Stimulated activated CD8-positive, alpha-beta memory T cell treated with anti-CD3 and anti-CD28 coated beads, Interleukin-12 subunit alpha, Interleukin-12 subunit beta, amount 100 ng/mL, for 24 hours (primary cell): ENCODE measurements around the gene FOXK2.
A peak's percentile ranks its signal among the peaks of the same experiment; 100 is the strongest.

Experiments
- DNase-seq: peaks from one replicate; pipeline ENCODE4 v3.0.0-alpha.2; 2020; ENCODE audit errors: extremely low read depth

Gene FOXK2

DNA sequence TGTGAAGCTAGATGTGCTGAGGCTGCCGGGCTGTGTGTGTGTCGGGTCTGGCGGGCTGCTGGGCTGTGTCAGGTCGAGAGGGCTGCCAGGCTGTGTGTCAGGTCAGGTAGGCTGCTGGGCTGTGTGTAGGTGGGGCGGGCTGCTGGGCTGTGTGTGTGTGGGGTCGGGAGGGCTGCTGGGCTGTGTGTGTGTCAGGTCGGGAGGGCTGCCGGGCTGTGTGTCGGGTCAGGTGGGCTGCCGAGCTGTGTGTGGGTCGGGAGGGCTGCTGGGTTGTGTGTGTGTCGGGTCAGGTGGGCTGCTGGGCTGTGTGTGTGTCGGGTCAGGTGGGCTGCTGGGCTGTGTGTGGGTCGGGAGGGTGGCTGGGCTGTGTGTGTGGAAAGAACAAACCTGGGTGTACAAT lies 120.1 kb downstream of the FOXK2 start:
- no peak for DNase-seq

DNA sequence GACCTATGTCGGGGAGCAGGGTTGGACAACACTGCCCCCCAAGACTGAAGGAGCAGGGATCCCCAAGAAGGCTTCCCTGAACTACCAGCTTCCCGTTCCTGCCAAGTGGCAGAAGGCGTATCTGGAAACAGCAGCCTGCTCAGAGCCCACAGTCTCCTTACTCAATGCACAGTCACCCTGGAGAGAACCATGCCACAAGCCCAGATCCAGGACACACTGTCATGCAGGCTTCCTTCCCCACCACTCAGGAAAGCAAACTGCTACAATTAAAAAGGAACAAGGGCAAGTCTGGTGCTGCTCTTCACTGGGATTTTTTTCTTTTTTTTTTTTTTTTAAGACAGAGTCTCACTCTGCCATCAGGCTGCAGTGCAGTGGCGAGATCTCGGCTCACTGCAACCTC lies 120.5 kb downstream of the FOXK2 start:
- DNase-seq = no peak

DNA sequence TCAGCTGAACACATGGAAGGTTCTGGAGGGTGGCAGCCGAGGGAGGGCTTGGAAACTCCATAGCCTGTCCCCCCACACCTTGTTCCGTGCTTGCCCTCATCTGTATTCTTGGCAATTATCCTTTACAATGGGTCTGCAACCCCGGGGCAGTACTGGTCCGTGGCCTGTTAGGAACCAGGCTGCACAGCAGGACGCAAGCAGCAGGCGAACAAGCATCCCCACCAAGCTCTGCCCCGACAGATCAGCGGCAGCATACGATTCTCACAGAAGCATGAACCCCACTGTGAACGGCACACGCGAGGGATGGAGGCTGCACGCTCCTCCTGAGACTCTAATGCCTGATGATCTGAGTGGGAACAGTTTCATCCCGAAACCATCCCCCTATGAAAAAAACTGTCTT lies 122.5 kb downstream of the FOXK2 start:
- no peak for DNase-seq

DNA sequence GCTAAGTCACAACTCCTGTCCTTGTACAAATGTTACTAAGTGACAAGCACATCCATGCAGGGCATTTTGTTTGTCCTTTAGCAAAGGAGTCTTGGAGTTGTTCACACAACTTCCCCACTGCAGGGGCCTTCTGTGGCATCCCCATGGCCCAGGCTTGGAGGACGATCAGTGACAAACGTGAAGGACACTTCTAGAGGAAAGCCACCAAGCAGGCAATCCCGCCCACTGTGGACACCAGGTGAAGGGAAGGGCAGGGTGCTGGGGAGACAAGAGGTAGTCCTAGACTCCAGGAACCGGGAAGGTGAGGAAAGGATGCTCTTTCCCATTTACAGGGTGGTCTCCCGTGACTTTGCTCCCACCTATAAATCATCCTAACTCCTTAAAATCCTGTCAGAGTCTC lies 124.6 kb downstream of the FOXK2 start:
- DNase-seq = no peak

DNA sequence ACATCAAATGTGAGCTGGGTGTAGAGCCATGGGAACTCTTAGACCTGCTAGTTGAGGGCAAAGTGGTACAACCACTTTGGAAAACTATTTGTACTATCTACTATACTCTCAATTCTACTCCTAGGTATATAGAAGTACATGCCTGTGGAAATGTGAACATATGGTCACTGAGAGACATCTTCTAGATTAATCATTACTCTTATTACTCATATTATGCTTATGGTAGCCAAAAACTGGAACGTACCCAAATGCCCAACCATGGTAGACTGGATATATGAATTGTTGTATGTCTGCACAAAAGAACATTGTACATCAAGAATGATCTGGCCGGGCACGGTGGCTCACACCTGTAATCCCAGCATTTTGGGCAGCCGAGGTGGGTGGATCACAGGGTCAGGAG lies 126.0 kb downstream of the FOXK2 start:
- no peak for DNase-seq

DNA sequence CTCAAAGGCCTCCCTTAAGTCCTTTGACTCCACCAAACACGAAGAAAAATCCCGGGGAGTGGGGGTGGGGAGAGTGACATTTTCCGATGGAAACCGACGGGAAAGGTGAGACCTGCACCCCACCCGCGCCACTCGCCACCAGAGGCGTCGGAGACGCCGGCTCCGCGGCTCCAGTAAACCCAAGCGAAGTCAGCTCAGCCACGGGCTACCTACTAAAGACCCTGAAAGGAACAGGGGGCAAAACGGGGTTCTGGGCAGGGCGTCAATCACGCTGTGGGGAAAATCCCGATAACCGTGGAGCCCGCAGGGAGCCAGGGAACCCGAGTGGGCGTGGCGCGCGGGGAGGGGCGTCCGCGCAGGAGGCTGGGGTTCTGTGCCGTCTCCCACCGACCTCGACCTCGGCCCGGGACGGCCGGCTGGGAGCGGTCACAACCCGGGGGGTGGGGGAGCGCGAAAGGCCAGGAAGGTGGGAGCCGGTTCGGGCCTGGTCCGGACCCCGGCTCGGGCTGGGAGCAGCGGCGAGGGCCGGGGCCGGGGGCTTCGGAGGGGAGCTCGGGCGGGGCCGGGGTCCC lies 128.1 kb downstream of the FOXK2 start:
- DNase-seq = no peak

DNA sequence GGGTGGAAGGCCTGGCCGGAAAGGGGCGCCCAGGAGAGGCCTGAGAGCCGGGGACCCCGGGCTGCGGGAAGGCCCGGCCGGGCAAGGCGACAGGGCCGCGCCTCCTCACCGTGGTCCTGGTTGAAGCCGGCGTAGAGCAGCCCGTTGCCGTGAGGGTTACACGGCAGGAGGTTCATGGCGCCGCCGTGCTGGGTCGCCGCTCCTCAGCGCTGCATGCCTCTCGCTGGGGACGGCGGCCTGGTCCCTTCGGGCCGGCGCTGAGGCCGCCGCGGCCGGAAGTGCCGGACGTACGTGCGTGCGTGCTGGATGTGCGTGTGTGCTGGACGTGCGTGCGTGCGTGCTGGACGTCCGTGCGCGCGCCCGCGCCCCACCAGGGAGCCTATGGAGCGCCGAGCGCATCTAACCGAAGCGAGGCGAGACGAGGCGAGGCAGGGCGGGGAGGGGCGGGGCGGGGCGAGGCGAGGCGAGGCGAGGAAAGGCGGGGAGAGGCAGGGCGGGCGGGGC lies 128.7 kb downstream of the FOXK2 start, which contains the start of gene WDR45B:
Gene WDR45B (minus strand): TSS at position 280 of the 504 bp plus-strand sequence. CDS start 104 bp downstream, at position 176.
- DNase-seq = peak; percentile 72

DNA sequence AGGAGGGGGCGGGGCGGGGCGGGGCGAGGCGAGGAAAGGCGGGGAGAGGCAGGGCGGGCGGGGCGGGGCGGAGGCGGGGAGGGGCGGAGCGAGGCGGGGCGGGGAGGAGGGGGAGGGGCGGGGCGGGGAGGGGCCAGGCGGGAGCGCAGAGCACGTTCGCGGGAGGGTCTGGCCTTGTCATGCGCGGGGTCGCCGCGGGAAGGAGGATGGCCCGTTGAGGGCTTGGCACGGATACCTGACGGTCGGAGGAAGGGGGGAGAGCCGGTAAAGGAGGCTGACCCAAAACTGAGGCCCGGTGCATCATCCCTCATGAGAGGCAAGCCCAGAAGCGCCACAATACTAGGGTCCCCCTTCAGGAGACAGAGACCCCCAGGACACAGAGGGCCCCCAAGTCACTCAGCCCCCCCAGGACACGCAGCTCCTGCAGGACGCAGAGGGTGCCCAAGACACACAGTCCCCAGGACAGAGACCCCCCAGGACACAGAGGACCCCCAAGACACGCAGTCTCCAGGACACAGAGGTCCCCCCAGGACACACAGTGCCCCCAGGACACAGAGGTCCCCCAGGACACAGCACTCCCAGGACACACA lies 129.3 kb downstream of the FOXK2 start:
- no peak for DNase-seq

DNA sequence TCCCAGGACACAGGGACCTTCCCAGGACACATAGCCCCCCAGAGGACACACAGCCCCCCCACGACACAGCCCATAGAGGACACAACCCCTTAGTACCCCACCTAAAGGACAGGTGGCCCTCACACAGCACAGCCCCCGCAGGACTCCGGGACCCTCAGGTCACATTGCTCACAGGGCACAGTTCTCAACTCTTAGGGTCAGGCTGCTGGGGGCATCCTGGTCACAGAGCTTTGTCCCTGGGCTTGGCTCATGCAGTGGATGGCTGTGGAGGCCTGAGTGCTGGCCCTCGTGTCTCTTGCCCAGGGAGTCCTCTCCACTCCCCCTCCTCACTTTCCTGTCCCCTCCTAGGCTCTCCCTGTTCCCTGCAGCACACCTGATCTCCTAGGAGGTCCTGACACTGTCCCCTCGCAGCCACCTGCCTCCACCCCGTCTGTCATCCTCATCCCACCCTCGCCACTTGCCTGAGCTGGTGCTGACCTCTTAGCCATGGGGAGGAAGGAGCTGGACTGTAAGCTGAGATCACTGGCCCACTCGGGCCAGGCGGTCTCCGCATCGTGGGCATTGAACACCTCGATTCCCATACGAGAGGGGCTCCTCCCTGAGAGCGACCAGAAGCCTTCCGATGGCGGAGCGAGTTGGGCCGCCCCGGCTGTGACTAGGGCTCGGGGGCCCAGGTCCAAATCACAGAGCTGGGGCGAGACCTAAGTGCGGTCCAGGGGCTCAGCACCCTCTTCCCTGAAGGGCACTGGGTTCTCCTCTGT lies 130.1 kb downstream of the FOXK2 start:
- no peak for DNase-seq

DNA sequence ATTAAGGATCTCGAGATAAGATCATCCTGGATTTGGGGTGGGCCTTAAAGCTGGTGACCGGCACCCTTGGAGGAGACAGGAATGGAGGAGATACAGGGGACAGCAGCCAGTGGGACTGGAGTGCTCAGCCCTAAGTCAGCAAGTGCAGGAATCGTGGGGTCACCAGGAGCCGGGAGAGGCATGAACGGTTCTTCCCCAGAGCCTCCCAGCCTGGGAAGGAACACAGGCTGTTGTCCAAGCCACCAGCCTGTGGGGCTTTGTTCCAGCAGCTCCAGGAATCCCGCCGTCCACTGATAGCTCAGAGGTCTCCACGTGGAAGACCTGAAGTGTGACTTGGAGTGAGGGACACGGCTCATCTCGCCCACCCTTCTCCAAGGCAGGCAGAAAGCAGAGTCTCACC lies 131.2 kb downstream of the FOXK2 start:
- DNase-seq = no peak

DNA sequence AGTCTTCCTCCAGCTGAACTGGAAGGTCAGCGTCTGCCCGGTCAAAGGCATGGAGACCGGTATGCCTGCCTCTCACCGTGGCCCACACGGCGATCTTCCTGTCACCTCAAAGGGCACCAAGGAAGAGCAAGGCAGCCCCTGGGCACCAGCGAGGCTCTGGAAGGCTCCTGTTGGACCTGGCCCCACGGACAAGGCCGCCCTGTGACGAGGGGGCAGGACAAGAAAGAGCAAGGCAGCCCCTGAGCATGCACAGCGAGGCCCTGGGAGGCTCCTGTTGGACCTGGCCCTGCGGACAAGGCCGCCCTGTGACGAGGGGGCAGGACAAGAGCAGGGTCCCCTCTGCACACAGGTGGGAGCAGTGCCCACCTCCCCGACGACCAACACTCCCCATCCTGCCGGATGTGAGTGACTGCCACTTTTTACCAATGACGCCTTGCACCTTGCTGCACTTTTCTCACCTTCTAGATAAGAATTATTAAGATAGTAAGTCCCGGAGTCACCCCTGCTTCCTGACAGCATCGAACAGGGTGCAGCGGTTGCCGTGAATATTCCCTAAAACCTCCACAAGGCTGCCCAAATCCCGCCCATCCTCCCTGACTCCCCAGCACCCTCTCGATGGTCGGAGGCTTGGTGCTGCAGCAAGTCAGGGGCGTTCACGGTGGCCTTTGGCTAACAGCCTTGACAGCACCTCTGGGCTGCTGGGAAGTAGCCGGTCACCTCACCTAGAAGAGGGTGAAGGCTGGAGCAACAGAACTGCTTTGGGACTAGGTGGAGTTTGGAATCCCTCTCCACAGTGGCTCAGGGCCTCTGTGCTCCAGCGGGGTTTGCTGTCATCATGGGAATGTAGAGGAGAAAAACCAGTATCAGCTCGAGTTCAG lies 134.4 kb downstream of the FOXK2 start:
- no peak for DNase-seq
